ENCODE results near the gene ADGRB3. TPM values are rescaled to one million over a fixed set of nuclear protein-coding genes. Genes with fewer than 3 reads are reported as not detected.
"Not testable (repeated sequence)": the region's sequence is repeated elsewhere in the genome, so short reads cannot be mapped to it uniquely, and the experiment has no call there.

Gene ADGRB3
- total and polyA plus RNA-seq, 7 donors = 0.60 to 11.5 (median 9.7) TPM; not detected in 1

DNA sequence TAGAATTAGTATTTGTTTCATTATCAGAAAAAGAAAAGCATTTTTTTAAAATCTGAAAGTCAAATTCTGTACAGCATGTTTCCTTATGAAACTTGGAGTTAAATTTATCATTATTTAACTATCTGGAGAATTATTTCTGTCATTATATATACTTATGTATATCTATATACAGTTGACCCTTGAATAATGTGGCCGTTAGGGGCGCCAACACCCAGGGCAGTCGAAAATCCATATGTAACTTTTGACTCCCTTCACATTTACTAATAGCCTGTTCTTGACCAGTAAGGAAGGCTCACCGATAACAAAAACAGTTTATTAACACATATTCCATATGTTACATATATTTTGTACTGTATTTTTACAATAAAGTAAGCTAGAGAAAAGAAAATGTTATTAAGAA lies 341.2 kb downstream of the ADGRB3 start:
- Histone ChIP-seq H3K27ac (no peak overlapping the region), H3K4me3 (no peak overlapping the region), H3K4me1 (peaks cover 0 to 11% (median 0%) of the 10 kb centered on the region in 4 donors), H3K36me3 (no peaks in the 10 kb centered on the region), H3K27me3 (no peaks in the 10 kb centered on the region), H3K9me3 (no peaks in the 10 kb centered on the region)
- 64 to 75% methylated on average over 4 of the region's 4 CpGs for WGBS, 2 donors
- TF ChIP-seq, protein P1, sequence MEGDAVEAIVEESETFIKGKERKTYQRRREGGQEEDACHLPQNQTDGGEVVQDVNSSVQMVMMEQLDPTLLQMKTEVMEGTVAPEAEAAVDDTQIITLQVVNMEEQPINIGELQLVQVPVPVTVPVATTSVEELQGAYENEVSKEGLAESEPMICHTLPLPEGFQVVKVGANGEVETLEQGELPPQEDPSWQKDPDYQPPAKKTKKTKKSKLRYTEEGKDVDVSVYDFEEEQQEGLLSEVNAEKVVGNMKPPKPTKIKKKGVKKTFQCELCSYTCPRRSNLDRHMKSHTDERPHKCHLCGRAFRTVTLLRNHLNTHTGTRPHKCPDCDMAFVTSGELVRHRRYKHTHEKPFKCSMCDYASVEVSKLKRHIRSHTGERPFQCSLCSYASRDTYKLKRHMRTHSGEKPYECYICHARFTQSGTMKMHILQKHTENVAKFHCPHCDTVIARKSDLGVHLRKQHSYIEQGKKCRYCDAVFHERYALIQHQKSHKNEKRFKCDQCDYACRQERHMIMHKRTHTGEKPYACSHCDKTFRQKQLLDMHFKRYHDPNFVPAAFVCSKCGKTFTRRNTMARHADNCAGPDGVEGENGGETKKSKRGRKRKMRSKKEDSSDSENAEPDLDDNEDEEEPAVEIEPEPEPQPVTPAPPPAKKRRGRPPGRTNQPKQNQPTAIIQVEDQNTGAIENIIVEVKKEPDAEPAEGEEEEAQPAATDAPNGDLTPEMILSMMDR (IDR thresholded peaks at IDR 0.05) = no peak
- TF ChIP-seq POLR2AphosphoS5 (IDR thresholded peaks at IDR 0.05) (no peak), POLR2A (IDR thresholded peaks at IDR 0.05) (no peak), EP300 (IDR thresholded peaks at IDR 0.05) (no peak)
- intact Hi-C loops (cut with DNase I) = no loop called here
- no peak for DNase-seq

- peaks cover 0 to 11% (median 0%) of the 10 kb centered on the region in 4 donors for H3K4me1 ChIP-seq
- H3K27ac ChIP-seq = no peak overlapping the region
- no peak for DNase-seq
- H3K27me3 ChIP-seq = no peaks in the 10 kb centered on the region
- TF ChIP-seq, protein P1 (IDR thresholded peaks at IDR 0.05) = no peak
- TF ChIP-seq EP300 (IDR thresholded peaks at IDR 0.05) = no peak
- TF ChIP-seq POLR2A (IDR thresholded peaks at IDR 0.05) = no peak
- no peak for TF ChIP-seq POLR2AphosphoS5 (IDR thresholded peaks at IDR 0.05)
- H3K9me3 ChIP-seq = no peaks in the 10 kb centered on the region
- intact Hi-C loops (cut with DNase I) = no loop called here
- H3K4me3 ChIP-seq = no peak overlapping the region
- H3K36me3 ChIP-seq = no peaks in the 10 kb centered on the region
Measured at GRCh38 chr6:68978411-68978810, 343.3 kb downstream of the ADGRB3 start.

- H3K9me3 ChIP-seq; H3K36me3 ChIP-seq; H3K27me3 ChIP-seq; DNase-seq; H3K4me1 ChIP-seq; intact Hi-C loops (cut with DNase I); H3K27ac ChIP-seq; H3K4me3 ChIP-seq: not testable (repeated sequence)
- 95% methylated on average over 6 to 7 of the region's 7 CpGs for WGBS, 2 donors
Measured at GRCh38 chr6:68981668-68982067, 346.6 kb downstream of the ADGRB3 start.

DNA sequence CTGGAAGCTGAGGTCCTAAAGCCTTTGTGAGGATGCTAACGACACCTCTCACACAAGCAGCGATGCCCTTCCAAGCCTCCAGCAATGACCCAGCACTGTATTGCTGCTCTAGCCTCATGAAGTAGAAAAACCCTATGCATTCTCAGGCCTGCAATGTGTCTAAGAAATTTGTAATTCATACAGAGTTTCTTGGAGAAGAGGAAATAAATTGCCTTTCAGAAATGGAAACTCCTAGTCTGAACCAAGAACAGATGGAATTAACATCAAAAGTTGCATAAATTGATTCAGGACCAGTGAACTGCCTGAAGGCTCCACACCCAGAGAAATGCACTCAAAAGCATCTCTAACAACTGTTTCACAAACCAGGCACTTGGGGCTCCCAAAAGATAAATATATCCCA lies 353.6 kb downstream of the ADGRB3 start:
- no peaks in the 10 kb centered on the region for H3K4me1 ChIP-seq
- H3K27ac ChIP-seq = no peak overlapping the region
- TF ChIP-seq EP300 (IDR thresholded peaks at IDR 0.05) = no peak
- TF ChIP-seq POLR2A (IDR thresholded peaks at IDR 0.05) = no peak
- no peak for TF ChIP-seq POLR2AphosphoS5 (IDR thresholded peaks at IDR 0.05)
- TF ChIP-seq, protein P1 (IDR thresholded peaks at IDR 0.05) = no peak
- H3K4me3 ChIP-seq = no peak overlapping the region
- no peaks in the 10 kb centered on the region for H3K36me3 ChIP-seq
- DNase-seq = no peak
- no peaks in the 10 kb centered on the region for H3K27me3 ChIP-seq
- H3K9me3 ChIP-seq = peaks cover 0 to 1% (median 0%) of the 10 kb centered on the region in 4 donors
- WGBS, 2 donors = 83 to 92% methylated on average over 2 of the region's 2 CpGs
- intact Hi-C loops (cut with DNase I) = no loop called here

DNA sequence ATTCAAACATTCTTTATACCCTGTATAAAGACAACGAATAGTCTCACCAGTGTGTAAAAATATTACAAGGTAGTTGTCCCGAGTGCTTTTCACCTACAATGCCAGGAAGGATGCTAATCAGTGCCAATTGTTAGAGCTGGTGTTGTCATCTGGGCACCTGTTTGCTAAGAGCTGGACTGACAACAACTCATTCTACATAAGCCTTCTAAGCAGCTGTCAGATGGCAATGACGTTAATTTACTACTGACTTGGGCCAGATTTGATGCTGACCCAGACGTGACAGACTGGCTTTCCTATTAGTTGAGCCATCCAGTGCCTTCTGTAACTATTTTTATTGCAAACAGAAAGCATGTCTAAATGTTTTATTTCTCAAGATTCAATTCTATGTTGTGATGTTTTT lies 355.2 kb downstream of the ADGRB3 start:
- no peak for DNase-seq
- Histone ChIP-seq H3K27me3 (no peaks in the 10 kb centered on the region), H3K36me3 (no peaks in the 10 kb centered on the region), H3K27ac (no peak overlapping the region), H3K4me1 (no peaks in the 10 kb centered on the region), H3K4me3 (no peak overlapping the region), H3K9me3 (peaks cover 0 to 1% (median 0%) of the 10 kb centered on the region in 4 donors)
- no peak for TF ChIP-seq EP300 (IDR thresholded peaks at IDR 0.05)
- no peak for TF ChIP-seq POLR2AphosphoS5 (IDR thresholded peaks at IDR 0.05)
- TF ChIP-seq, protein P1 (IDR thresholded peaks at IDR 0.05) = no peak
- no peak for TF ChIP-seq POLR2A (IDR thresholded peaks at IDR 0.05)
- WGBS, 2 donors = 50 to 67% methylated on average over 4 of the region's 4 CpGs
- intact Hi-C loops (cut with DNase I) = no loop called here

Measured in sigmoid colon (tissue), 7 donors.